22Rv1 (cell line): Measurements from ENCODE around the gene EGFR.

Experiments
- ZFX ChIP-seq: fragments of 450-650 bp; IDR thresholded peaks from 2 replicates; pipeline ENCODE4 v1.6.1; 2017; ENCODE audit warnings: antibody characterized with exemption, borderline replicate concordance
- TF ChIP-seq, protein P1 (sequence below): fragments of 450-650 bp; IDR thresholded peaks from 2 replicates; pipeline ENCODE4 v1.5.1; 2017; ENCODE audit warnings: mild to moderate bottlenecking

DNA sequence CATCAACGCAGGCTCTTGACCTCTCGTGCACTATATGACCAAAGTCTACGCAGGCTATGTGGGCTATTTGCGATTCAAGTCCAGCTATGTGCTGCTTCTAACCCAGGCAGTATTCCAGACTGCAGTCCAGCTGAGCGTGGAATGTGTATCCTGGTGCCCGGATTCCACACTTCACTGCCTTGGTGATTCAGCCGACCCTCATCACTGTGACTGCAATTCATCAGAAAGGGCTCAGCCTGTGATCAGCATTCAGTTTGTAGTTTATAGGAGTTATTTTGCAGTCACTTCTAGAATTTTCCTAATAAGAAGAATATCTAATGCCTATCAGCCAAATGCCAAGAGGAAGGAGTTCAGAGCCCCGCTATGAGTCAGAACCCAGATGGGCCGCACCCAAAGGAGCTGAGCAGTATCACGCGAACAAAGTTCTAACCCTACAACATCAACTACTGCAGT lies 226.5 kb downstream of the EGFR start:
- TF ChIP-seq, protein P1, sequence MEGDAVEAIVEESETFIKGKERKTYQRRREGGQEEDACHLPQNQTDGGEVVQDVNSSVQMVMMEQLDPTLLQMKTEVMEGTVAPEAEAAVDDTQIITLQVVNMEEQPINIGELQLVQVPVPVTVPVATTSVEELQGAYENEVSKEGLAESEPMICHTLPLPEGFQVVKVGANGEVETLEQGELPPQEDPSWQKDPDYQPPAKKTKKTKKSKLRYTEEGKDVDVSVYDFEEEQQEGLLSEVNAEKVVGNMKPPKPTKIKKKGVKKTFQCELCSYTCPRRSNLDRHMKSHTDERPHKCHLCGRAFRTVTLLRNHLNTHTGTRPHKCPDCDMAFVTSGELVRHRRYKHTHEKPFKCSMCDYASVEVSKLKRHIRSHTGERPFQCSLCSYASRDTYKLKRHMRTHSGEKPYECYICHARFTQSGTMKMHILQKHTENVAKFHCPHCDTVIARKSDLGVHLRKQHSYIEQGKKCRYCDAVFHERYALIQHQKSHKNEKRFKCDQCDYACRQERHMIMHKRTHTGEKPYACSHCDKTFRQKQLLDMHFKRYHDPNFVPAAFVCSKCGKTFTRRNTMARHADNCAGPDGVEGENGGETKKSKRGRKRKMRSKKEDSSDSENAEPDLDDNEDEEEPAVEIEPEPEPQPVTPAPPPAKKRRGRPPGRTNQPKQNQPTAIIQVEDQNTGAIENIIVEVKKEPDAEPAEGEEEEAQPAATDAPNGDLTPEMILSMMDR: no peak
- no peak for TF ChIP-seq ZFX
